Upper lobe of right lung (tissue), 1 donor: Measurements from ENCODE around the gene ZDHHC1. TPM values are rescaled to one million over a fixed set of nuclear protein-coding genes. Genes with fewer than 3 reads are reported as not detected.

Experiments
- ATAC-seq: fragments of 200-7000 bp; cut with Tn5 transposase; one replicate; pipeline ENCODE4 v1.9.1; 2020; ENCODE audit warnings: mild to moderate bottlenecking, moderate library complexity
- DNase-seq: peaks from one replicate; pipeline ENCODE4 v3.0.0-alpha.2; 2020
- H3K27ac ChIP-seq: fragments of 200-600 bp; one replicate; pipeline ENCODE4 v1.8.0; 2022
- H3K27me3 ChIP-seq: fragments of 200-600 bp; one replicate; pipeline ENCODE4 v1.8.0; 2022; ENCODE audit warnings: mild to moderate bottlenecking
- H3K36me3 ChIP-seq: fragments of 200-600 bp; one replicate; pipeline ENCODE4 v1.8.0; 2022
- H3K4me1 ChIP-seq: fragments of 200-600 bp; one replicate; pipeline ENCODE4 v1.8.0; 2022
- H3K4me3 ChIP-seq: fragments of 200-600 bp; one replicate; pipeline ENCODE4 v1.8.0; 2022; ENCODE audit warnings: mild to moderate bottlenecking
- H3K9me3 ChIP-seq: fragments of 200-600 bp; one replicate; pipeline ENCODE4 v1.8.0; 2022
- CTCF ChIP-seq: fragments of 200-600 bp; IDR thresholded peaks from one replicate; pipeline ENCODE4 v1.8.0; 2022; ENCODE audit warnings: antibody characterized with exemption
- intact Hi-C: fragments of 100-400 bp; cut with DNase I; formaldehyde crosslinking; loops from one replicate; pipeline ENCODE4 v1.11.0; 2022
- total RNA-seq: library from RNA; stranded (reverse); fragmentation: NEBNext Ultra II Directional; extraction: Animal tissue kit (Norgen Biotek cat#: 25700); gene quantifications from one replicate; pipeline ENCODE4 v1.2.1, GENCODE V29; 2021
- donor health status: DM: no; HTN: yes; CAD: no; lungs with severe emphysema.

ZDHHC1 gene
- total RNA-seq, 1 donor from 2014 or later: 11.1 TPM

- ATAC-seq (peak; percentile 77), DNase-seq (peak; percentile 90)
- Histone ChIP-seq H3K27ac (peak within 1 kb of the TSS; percentile 71), H3K9me3 (no peaks in the 10 kb centered on the region), H3K36me3 (no peaks in the 10 kb centered on the region), H3K27me3 (no peaks in the 10 kb centered on the region), H3K4me3 (peak within 1 kb of the TSS; percentile 42), H3K4me1 (peaks cover 40% of the 10 kb centered on the region)
- intact Hi-C loops: loop anchor here (10.0 kb wide), 1 partner anchor 118 kb away; the partner anchor contains the start of gene PLEKHG4
- TF ChIP-seq CTCF: peak; percentile 74
These were observed 23.0 kb downstream of the ZDHHC1 start, which contains the start of gene TPPP3 for GRCh38 chr16:67393111-67393787. TSS of gene TPPP3 (minus strand) at chr16:67393498. CDS start at chr16:67391111, 2,387 bp downstream.

DNA sequence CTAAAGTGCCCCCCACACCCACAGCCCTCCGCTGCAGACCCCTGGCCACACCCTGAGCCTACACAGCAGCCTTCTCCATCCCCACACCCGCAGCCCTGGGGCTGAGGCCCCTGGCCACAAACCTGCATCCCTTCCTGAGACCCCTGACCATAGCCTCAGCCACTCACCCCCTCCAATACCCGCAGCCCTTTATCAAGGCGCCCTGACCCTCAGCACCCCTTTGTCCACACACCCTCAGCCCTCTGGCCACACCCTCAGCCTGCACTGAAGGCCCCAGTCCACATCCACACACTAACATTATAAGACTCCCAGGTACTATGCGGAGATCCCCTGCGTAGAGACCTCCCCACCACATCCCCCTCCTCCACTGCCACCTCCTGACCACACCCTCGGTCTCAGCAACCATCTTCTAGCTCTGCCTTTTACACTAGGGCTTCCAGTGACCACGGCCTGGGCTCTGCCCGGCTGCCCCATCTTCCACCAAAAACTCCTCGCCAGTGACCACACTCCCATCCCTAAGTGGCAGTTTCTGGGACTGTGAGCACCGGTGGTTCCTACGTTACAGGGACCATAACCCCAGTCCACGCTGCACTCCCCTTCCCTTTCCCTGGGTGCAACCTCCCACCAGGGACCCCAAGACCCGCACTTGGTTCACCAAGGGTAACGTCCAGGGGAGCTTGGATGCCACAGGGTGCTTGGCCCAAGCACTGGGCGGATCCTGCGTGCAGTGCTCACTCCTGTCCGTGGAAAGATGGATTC, 23.8 kb downstream of the ZDHHC1 start:
- intact Hi-C loops: loop anchor here (10.0 kb wide), 1 partner anchor 118 kb away; the partner anchor contains the start of gene PLEKHG4
- Histone ChIP-seq H3K27me3 (no peaks in the 10 kb centered on the region), H3K4me3 (peak overlapping the region; percentile 42), H3K9me3 (no peaks in the 10 kb centered on the region), H3K36me3 (no peaks in the 10 kb centered on the region), H3K27ac (peak overlapping the region; percentile 71), H3K4me1 (peaks cover 40% of the 10 kb centered on the region)
- ATAC-seq (no peak), DNase-seq (peak; percentile 61)
- no peak for TF ChIP-seq CTCF

DNA sequence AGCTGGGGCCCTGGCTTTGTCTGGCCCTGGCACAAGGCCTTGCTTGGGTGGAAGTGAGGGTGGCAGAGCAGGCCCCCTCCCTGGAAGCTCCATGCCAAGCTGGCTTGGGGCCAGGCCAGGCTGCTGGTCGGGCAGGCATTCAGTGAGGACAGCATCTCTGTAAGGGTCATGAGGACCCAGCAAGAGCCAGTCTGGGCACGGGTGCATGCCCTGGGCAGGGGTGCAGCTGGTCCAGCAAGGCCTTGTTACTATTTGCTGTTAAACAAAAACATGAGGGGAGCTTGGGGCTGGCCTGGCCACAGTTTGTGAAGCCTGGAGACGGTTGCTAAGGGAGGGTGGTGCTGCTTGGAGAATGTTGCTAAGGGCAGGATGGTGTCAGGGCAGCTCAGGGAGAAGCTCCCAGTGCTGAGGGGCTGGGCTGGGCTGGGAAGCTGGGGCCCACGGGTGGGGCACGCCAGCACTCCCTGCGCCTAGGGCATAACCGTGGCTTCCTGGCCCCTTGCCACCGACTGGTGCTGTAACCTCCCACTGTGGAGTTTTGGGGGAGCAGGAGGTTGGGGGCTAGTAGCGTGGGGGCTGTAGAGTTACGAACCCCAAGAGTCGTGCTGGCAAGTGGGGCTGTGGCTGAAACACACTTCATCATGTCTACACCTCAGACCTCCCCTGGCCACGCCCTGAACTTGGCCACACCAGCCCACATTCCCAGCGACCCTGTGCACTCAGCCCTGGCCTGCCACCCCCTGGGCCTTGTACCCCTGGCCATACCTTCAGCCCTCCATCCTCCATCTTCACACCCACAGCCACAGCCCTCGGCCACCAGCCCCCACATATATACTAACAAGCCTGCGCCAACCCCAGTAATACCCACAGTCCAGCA, 24.6 kb downstream of the ZDHHC1 start:
- Histone ChIP-seq H3K36me3 (no peaks in the 10 kb centered on the region), H3K9me3 (no peaks in the 10 kb centered on the region), H3K4me3 (peak overlapping the region; percentile 42), H3K4me1 (peaks cover 35% of the 10 kb centered on the region), H3K27ac (no peak overlapping the region), H3K27me3 (no peaks in the 10 kb centered on the region)
- no peak for TF ChIP-seq CTCF
- ATAC-seq: no peak
- intact Hi-C loops: loop anchor here (10.0 kb wide), 1 partner anchor 117 kb away; the partner anchor contains the start of gene PLEKHG4
- DNase-seq: peak; percentile 67

- Histone ChIP-seq H3K4me3 (no peak overlapping the region), H3K27me3 (no peaks in the 10 kb centered on the region), H3K9me3 (no peaks in the 10 kb centered on the region), H3K36me3 (no peaks in the 10 kb centered on the region), H3K4me1 (peaks cover 28% of the 10 kb centered on the region), H3K27ac (no peak overlapping the region)
- DNase-seq (peak; percentile 43), ATAC-seq (no peak)
- intact Hi-C loops: loop anchor here (10.0 kb wide), 1 partner anchor 116 kb away; the partner anchor contains the start of gene PLEKHG4
- TF ChIP-seq CTCF: no peak
These were observed 25.4 kb downstream of the ZDHHC1 start for GRCh38 chr16:67390816-67391423.
